DND-41 (cell line): ENCODE measurements around the gene ARRB2.
"Not testable (repeated sequence)": the region's sequence is repeated elsewhere in the genome, so short reads cannot be mapped to it uniquely, and the experiment has no call there.

Source experiments
- ATAC-seq: fragments of 200-7000 bp; cut with Tn5 transposase; 3 replicates; pipeline ENCODE4 v1.9.1; 2021; ENCODE audit warnings: low read depth; ENCODE audit not compliant: insufficient read depth
- DNase-seq: peaks from one replicate; pipeline ENCODE4 v3.0.0-alpha.2; 2020
- H2AFZ ChIP-seq: 2 replicates; pipeline ENCODE4 v1.6.0; 2012; ENCODE audit warnings: low read depth, low read length
- H3K27ac ChIP-seq: 2 replicates; pipeline ENCODE4 v1.5.1; 2012; ENCODE audit warnings: low read length, inconsistent platforms
- H3K27me3 ChIP-seq: fragments of 200-600 bp; sonication (generic); 2 replicates; pipeline ENCODE4 v1.6.0; 2012; ENCODE audit warnings: low read length, mild to moderate bottlenecking, inconsistent platforms; ENCODE audit not compliant: insufficient read depth, poor library complexity
- H3K36me3 ChIP-seq: 2 replicates; pipeline ENCODE4 v1.5.1; 2012; ENCODE audit warnings: low read length, inconsistent platforms; ENCODE audit not compliant: insufficient read depth
- H3K4me1 ChIP-seq: 2 replicates; pipeline ENCODE4 v1.5.1; 2012; ENCODE audit warnings: mild to moderate bottlenecking, low read length; ENCODE audit not compliant: insufficient read depth
- H3K4me2 ChIP-seq: 2 replicates; pipeline ENCODE4 v1.6.0; 2012; ENCODE audit warnings: mild to moderate bottlenecking, moderate library complexity, low read length, inconsistent platforms; ENCODE audit not compliant: insufficient read depth
- H3K4me3 ChIP-seq, 2 experiments: fragments of 200-600 bp in 1 of 2; shearing (Covaris generic) in 1 of 2; 2 replicates each; pipeline ENCODE4 v1.5.1; 2012 to 2016; ENCODE audit warnings: inconsistent platforms in 2 of 2, low read length in 2 of 2, mild to moderate bottlenecking in 2 of 2, low read depth in 1 of 2, moderate library complexity in 1 of 2
- H3K79me2 ChIP-seq: 2 replicates; pipeline ENCODE4 v1.6.0; 2012; ENCODE audit warnings: low read length, inconsistent platforms; ENCODE audit not compliant: insufficient read depth
- H3K9ac ChIP-seq: 2 replicates; pipeline ENCODE4 v1.6.0; 2012; ENCODE audit warnings: low read depth, mild to moderate bottlenecking, inconsistent platforms, low read length, moderate library complexity
- H3K9me3 ChIP-seq: 2 replicates; pipeline ENCODE4 v1.5.1; 2012; ENCODE audit warnings: low read length, moderate library complexity, mild to moderate bottlenecking, inconsistent platforms; ENCODE audit not compliant: insufficient read depth, severe bottlenecking
- H4K20me1 ChIP-seq: 2 replicates; pipeline ENCODE4 v1.6.0; 2012; ENCODE audit warnings: low read length; ENCODE audit not compliant: insufficient read depth
- EZH2 ChIP-seq: IDR thresholded peaks from 3 replicates; pipeline ENCODE4 v1.6.1; 2012; ENCODE audit warnings: borderline replicate concordance, low read depth, mild to moderate bottlenecking, moderate library complexity, low read length, inconsistent platforms; ENCODE audit not compliant: severe bottlenecking
- TF ChIP-seq, protein P1 (sequence below): IDR thresholded peaks from 2 replicates; pipeline ENCODE4 v1.5.1; 2012; ENCODE audit warnings: borderline replicate concordance, low read length, moderate library complexity, mild to moderate bottlenecking; ENCODE audit not compliant: poor library complexity, severe bottlenecking; ENCODE audit errors: extremely low read depth

The ARRB2 gene

DNA sequence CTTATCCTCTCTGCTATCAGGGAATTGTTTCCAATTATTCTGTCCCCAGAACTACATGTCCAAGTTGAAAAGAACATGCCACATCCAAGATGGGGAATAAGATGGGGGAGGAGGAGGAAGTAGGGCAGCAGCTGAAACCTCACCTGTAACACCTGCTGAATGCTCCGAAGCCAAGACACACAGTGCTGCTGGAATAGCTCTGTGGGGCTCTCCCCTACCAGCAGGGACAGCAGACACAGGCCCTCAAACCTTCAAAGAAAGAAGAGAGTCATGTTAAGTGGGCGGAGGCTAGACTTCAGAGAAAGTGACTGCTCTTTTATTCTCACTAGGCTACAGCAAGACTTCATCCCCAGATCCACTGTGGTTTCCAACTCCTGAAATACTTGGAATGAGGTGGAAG is 19.7 kb upstream of the ARRB2 start:
- peaks cover 83% of the 10 kb centered on the region for H3K79me2 ChIP-seq
- no peak overlapping the region for H3K9ac ChIP-seq
- no peaks in the 10 kb centered on the region for H3K9me3 ChIP-seq
- no peak for DNase-seq
- peaks cover 32% of the 10 kb centered on the region for H4K20me1 ChIP-seq
- H3K4me1 ChIP-seq: no peaks in the 10 kb centered on the region
- peaks cover 62% of the 10 kb centered on the region for H3K36me3 ChIP-seq
- H3K4me2 ChIP-seq: no peak overlapping the region
- no peak overlapping the region for H3K4me3 ChIP-seq
- no peaks in the 10 kb centered on the region for H3K27me3 ChIP-seq
- no peak overlapping the region for H3K27ac ChIP-seq
- no peak for ATAC-seq
- TF ChIP-seq, protein P1, sequence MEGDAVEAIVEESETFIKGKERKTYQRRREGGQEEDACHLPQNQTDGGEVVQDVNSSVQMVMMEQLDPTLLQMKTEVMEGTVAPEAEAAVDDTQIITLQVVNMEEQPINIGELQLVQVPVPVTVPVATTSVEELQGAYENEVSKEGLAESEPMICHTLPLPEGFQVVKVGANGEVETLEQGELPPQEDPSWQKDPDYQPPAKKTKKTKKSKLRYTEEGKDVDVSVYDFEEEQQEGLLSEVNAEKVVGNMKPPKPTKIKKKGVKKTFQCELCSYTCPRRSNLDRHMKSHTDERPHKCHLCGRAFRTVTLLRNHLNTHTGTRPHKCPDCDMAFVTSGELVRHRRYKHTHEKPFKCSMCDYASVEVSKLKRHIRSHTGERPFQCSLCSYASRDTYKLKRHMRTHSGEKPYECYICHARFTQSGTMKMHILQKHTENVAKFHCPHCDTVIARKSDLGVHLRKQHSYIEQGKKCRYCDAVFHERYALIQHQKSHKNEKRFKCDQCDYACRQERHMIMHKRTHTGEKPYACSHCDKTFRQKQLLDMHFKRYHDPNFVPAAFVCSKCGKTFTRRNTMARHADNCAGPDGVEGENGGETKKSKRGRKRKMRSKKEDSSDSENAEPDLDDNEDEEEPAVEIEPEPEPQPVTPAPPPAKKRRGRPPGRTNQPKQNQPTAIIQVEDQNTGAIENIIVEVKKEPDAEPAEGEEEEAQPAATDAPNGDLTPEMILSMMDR: no peak
- no peak for TF ChIP-seq EZH2
- no peak overlapping the region for H2AFZ ChIP-seq

DNA sequence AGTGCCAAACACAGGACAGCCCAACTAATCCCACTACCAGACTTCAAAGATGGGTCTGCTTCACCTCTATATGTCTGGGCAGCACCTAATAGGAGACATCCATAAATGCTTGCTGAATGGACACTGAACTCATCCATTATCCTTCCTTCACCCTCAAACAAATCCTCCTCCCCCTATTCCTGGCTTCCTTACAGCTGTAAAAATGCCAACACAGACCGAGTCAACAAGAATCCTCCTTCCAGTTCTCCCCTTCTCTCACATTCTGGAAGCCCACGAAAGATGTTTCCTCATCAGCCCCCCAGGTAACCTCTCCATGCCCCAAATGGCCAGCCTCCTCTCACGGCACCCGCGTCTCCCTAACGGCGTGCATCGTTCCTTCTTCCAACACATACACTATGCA is 18.7 kb upstream of the ARRB2 start:
- no peak overlapping the region for H3K4me2 ChIP-seq
- no peak overlapping the region for H3K27ac ChIP-seq
- DNase-seq (no peak), ATAC-seq (no peak)
- peaks cover 64% of the 10 kb centered on the region for H3K36me3 ChIP-seq
- peaks cover 87% of the 10 kb centered on the region for H3K79me2 ChIP-seq
- TF ChIP-seq, protein P1: no peak
- TF ChIP-seq EZH2: no peak
- H3K27me3 ChIP-seq: no peaks in the 10 kb centered on the region
- H3K4me3 ChIP-seq: no peak overlapping the region
- H3K4me1 ChIP-seq: no peaks in the 10 kb centered on the region
- H3K9ac ChIP-seq: no peak overlapping the region
- peaks cover 33% of the 10 kb centered on the region for H4K20me1 ChIP-seq
- H2AFZ ChIP-seq: no peak overlapping the region
- H3K9me3 ChIP-seq: no peaks in the 10 kb centered on the region

GRCh38 chr17:4693416-4693815 is 17.0 kb upstream of the ARRB2 start:
- Histone ChIP-seq H3K9ac (no peak overlapping the region), H2AFZ (no peak overlapping the region), H3K27me3 (no peaks in the 10 kb centered on the region), H3K36me3 (peaks cover 67% of the 10 kb centered on the region), H3K4me1 (no peaks in the 10 kb centered on the region), H4K20me1 (peaks cover 43% of the 10 kb centered on the region), H3K79me2 (peaks cover 91% of the 10 kb centered on the region), H3K4me3 (no peak overlapping the region), H3K4me2 (no peak overlapping the region), H3K9me3 (no peaks in the 10 kb centered on the region), H3K27ac (no peak overlapping the region)
- DNase-seq (no peak), ATAC-seq (no peak)
- TF ChIP-seq, protein P1: no peak
- TF ChIP-seq EZH2: no peak

DNA sequence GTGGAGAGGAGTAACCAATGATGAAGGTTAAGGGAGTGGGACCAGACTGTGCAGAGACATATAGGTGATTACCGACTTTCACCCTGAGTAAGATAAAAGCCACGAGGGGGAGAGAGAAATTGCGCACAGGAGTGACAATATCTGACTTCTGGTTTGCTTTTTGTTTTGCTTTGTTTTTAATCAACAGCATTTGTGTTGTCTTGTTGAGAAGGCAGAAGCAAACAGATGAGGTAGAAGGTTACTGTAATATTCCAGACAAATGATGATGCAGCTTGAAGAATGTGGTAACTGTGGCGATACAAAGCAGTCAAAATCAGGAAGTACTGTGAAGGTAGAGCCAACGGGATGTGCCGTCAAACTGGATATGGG is 14.0 kb upstream of the ARRB2 start:
- Histone ChIP-seq H3K4me2 (no peak overlapping the region), H3K27ac (no peak overlapping the region), H4K20me1 (peaks cover 38% of the 10 kb centered on the region), H3K36me3 (peaks cover 46% of the 10 kb centered on the region), H3K27me3 (no peaks in the 10 kb centered on the region), H3K4me1 (peaks cover 4% of the 10 kb centered on the region), H3K4me3 (no peak overlapping the region), H3K9me3 (no peaks in the 10 kb centered on the region), H3K79me2 (peaks cover 95% of the 10 kb centered on the region), H3K9ac (no peak overlapping the region), H2AFZ (no peak overlapping the region)
- DNase-seq: no peak
- no peak for ATAC-seq
- TF ChIP-seq EZH2: no peak
- TF ChIP-seq, protein P1: no peak

DNA sequence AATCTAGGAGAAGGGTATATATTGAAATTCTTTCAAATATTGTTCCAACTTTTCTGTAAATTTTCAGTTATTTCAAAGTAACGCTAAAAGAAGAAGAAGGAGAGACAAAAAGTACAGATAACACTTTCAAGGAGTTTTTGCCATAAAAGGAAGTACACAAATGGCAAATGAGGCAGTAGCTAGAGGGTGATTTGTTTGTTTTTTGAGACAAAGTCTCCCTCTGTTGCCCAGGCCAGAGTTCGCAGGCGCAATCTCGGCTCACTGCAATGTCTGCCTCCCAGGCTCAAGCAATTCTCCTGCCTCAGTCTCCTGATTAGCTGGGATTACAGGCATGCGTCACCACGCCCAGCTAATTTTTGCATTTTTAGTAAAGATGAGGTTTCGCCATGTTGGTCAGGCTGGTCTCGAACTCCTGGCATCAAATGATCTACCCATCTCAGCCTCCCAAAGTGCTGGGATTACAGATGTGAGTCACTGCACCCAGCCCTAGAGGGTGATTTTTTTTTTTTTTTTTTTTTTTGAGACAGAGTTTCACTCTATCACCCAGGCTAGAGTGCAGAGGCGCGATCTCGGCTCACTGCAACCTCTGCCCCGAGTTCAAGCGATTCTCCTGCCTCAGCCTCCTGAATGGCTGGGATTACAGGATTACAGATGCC is 10.9 kb upstream of the ARRB2 start:
- H3K9me3 ChIP-seq, H3K4me2 ChIP-seq, H3K27me3 ChIP-seq, H3K4me3 ChIP-seq, H3K9ac ChIP-seq, H3K27ac ChIP-seq, DNase-seq, H2AFZ ChIP-seq, ATAC-seq: not testable (repeated sequence)
- Histone ChIP-seq H3K79me2 (peaks cover 99% of the 10 kb centered on the region), H3K36me3 (peaks cover 30% of the 10 kb centered on the region), H4K20me1 (peaks cover 32% of the 10 kb centered on the region), H3K4me1 (peaks cover 24% of the 10 kb centered on the region)
